ENCODE measurements around the gene PRDM16. TPM values are rescaled to one million over a fixed set of nuclear protein-coding genes. Genes with fewer than 3 reads are reported as not detected.

PRDM16 gene
- polyA plus RNA-seq, 3 donors: not detected

GRCh38 chr1:3249231-3249630 is 180.2 kb downstream of the PRDM16 start:
- intact Hi-C loops (cut with micrococcal nuclease): no loop called here
- H3K4me3 ChIP-seq (replicated peaks in 1 of 3; ENCODE audit: low read depth in 2 of 3, low read length in 3 of 3): no peak overlapping the region
- no peak overlapping the region for H3K4me2 ChIP-seq (replicated peaks; ENCODE audit: extremely low read depth, low read length, poor library complexity, severe bottlenecking)
- no peak overlapping the region for H3K27ac ChIP-seq (ENCODE audit: low read depth in 1 of 2, low read length in 2 of 2)
- Mint-ChIP-seq H3K27ac (no peak overlapping the region), H3K9me3 (no peaks in the 10 kb centered on the region), H3K36me3 (no peaks in the 10 kb centered on the region), H3K27me3 (ENCODE audit: low read depth in 3 of 3) (peaks cover 20 to 29% (median 23%) of the 10 kb centered on the region in 3 donors), H3K4me3 (no peak overlapping the region), H3K4me1 (no peaks in the 10 kb centered on the region)
- no CpG with 5 or more reads among the region's 9 CpGs for WGBS (ENCODE audit: insufficient coverage)
- H3K79me2 ChIP-seq (ENCODE audit: insufficient read depth, low read length): no peaks in the 10 kb centered on the region
- peaks cover 0 to 18% of the 10 kb centered on the region in 2 donors for H3K27me3 ChIP-seq (ENCODE audit: control insufficient read depth in 2 of 2, insufficient read depth in 2 of 2, low read length in 2 of 2)
- no peaks in the 10 kb centered on the region for H3K4me1 ChIP-seq (ENCODE audit: control insufficient read depth in 1 of 2, insufficient read depth in 2 of 2, low read length in 2 of 2)
- no peaks in the 10 kb centered on the region for H3K36me3 ChIP-seq (replicated peaks in 1 of 2; ENCODE audit: control insufficient read depth in 1 of 2, insufficient read depth in 2 of 2, low read length in 2 of 2)
- no peak for TF ChIP-seq CTCF (IDR thresholded peaks at IDR 0.05)
- H4K20me1 ChIP-seq (ENCODE audit: insufficient read depth, low read length): no peaks in the 10 kb centered on the region
- no peaks in the 10 kb centered on the region for H3K9me3 ChIP-seq (replicated peaks in 1 of 2; ENCODE audit: control insufficient read depth in 1 of 2, insufficient read depth in 1 of 2, low read length in 2 of 2)
- DNase-seq: no peak
- H3K9ac ChIP-seq (ENCODE audit: insufficient read depth, low read length, poor library complexity, severe bottlenecking): no peak overlapping the region
- H2AFZ ChIP-seq (ENCODE audit: insufficient read depth, low read depth, low read length, poor library complexity, severe bottlenecking): no peak overlapping the region

- WGBS (ENCODE audit: insufficient coverage): 82% methylated on average over 23 of the region's 31 CpGs
- no peak for DNase-seq
- Mint-ChIP-seq H3K27ac (no peak overlapping the region), H3K36me3 (no peaks in the 10 kb centered on the region), H3K27me3 (ENCODE audit: low read depth in 3 of 3) (peaks cover 20 to 29% (median 23%) of the 10 kb centered on the region in 3 donors), H3K4me1 (no peaks in the 10 kb centered on the region), H3K9me3 (no peaks in the 10 kb centered on the region), H3K4me3 (no peak overlapping the region)
- H3K4me1 ChIP-seq (ENCODE audit: control insufficient read depth in 1 of 2, insufficient read depth in 2 of 2, low read length in 2 of 2): no peaks in the 10 kb centered on the region
- H3K9me3 ChIP-seq (replicated peaks in 1 of 2; ENCODE audit: control insufficient read depth in 1 of 2, insufficient read depth in 1 of 2, low read length in 2 of 2): no peaks in the 10 kb centered on the region
- no peak overlapping the region for H2AFZ ChIP-seq (ENCODE audit: insufficient read depth, low read depth, low read length, poor library complexity, severe bottlenecking)
- intact Hi-C loops (cut with micrococcal nuclease): no loop called here
- H3K9ac ChIP-seq (ENCODE audit: insufficient read depth, low read length, poor library complexity, severe bottlenecking): no peak overlapping the region
- H3K36me3 ChIP-seq (replicated peaks in 1 of 2; ENCODE audit: control insufficient read depth in 1 of 2, insufficient read depth in 2 of 2, low read length in 2 of 2): no peaks in the 10 kb centered on the region
- no peak for TF ChIP-seq CTCF (IDR thresholded peaks at IDR 0.05)
- H3K79me2 ChIP-seq (ENCODE audit: insufficient read depth, low read length): no peaks in the 10 kb centered on the region
- no peak overlapping the region for H3K27ac ChIP-seq (ENCODE audit: low read depth in 1 of 2, low read length in 2 of 2)
- no peak overlapping the region for H3K4me2 ChIP-seq (replicated peaks; ENCODE audit: extremely low read depth, low read length, poor library complexity, severe bottlenecking)
- H4K20me1 ChIP-seq (ENCODE audit: insufficient read depth, low read length): no peaks in the 10 kb centered on the region
- H3K4me3 ChIP-seq (replicated peaks in 1 of 3; ENCODE audit: low read depth in 2 of 3, low read length in 3 of 3): no peak overlapping the region
- peaks cover 0 to 18% of the 10 kb centered on the region in 2 donors for H3K27me3 ChIP-seq (ENCODE audit: control insufficient read depth in 2 of 2, insufficient read depth in 2 of 2, low read length in 2 of 2)
Measured at GRCh38 chr1:3249631-3250501, 180.9 kb downstream of the PRDM16 start.

Data from CD14-positive monocyte (primary cell).